ENCODE measurements around the gene PNRC2. TPM values are rescaled to one million over a fixed set of nuclear protein-coding genes. Genes with fewer than 3 reads are reported as not detected.
A peak's percentile ranks its signal among the peaks of the same experiment; 100 is the strongest.
"Not testable (repeated sequence)": the region's sequence is repeated elsewhere in the genome, so short reads cannot be mapped to it uniquely, and the experiment has no call there.

PNRC2 gene
- polyA plus RNA-seq, 1 donor = 165 TPM

DNA sequence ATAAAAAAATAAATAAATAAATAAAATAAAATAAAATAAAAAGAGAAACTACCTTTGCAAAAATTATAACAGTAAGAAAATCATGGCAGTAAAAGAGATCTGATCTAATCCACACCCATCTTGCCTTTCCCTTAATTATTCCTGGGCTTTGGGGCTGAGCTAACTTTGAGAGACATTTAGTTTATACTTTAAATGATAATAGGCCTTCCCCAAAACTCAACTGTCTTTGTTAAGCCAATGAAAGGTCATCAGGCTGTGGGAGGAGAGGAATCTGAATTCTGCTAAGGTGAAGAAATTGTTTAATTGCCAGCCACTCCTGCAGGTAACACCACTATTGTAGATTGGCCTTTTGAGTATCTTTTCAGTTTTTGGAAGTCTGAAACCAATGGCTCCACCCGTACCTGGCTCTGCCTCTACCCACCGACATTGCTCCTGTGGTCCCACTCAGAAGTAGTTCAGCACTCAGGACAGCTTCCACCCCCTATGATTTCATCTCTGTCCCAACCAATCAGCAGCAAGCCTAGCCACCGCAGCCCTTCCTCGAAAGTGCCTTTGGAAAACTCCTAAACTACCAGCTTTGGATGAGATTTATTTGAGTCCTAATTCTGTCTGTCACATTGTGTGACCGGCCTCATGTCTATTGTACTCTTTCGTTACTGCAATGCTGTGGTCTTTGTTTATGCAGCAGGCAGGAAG is 23.0 kb upstream of the PNRC2 start:
- Histone ChIP-seq H3K27ac (ENCODE audit: low read length) (no peak overlapping the region), H3K9me3 (ENCODE audit: control insufficient read depth, low read depth, low read length) (no peaks in the 10 kb centered on the region), H3K36me3 (ENCODE audit: control insufficient read depth, insufficient read depth, low read length) (no peaks in the 10 kb centered on the region), H3K27me3 (ENCODE audit: control insufficient read depth, insufficient read depth, low read length) (no peaks in the 10 kb centered on the region), H3K4me3 (ENCODE audit: low read length) (no peak overlapping the region), H3K4me1 (ENCODE audit: control insufficient read depth, insufficient read depth, low read length) (no peaks in the 10 kb centered on the region)
- WGBS (ENCODE audit: insufficient coverage, low lambda C conversion rate) = 100% methylated on average over 1 of the region's 6 CpGs
- no peak for DNase-seq

DNA sequence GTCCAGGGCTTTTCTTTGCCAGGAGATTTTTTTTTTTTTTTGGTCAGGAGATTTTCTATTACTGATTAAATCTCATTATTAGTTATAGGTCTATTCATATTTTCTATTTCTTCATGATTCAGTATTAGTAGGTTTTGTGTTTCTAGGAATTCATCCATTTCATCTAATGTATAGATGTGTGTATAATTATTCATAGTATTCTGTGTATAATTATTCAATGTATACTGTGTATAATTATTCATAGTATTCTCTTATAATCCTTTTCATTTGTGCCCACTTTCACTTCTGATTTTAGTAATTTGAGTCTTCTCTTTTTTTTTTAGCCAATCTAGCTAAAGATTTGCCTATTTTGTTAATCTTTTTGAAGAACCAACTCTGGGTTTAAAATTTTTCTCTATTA is 12.3 kb upstream of the PNRC2 start:
- H3K36me3 ChIP-seq (ENCODE audit: control insufficient read depth, insufficient read depth, low read length) = no peaks in the 10 kb centered on the region
- no peak for DNase-seq
- no peak overlapping the region for H3K4me3 ChIP-seq (ENCODE audit: low read length)
- H3K9me3 ChIP-seq (ENCODE audit: control insufficient read depth, low read depth, low read length) = no peaks in the 10 kb centered on the region
- H3K4me1 ChIP-seq (ENCODE audit: control insufficient read depth, insufficient read depth, low read length) = no peaks in the 10 kb centered on the region
- H3K27ac ChIP-seq (ENCODE audit: low read length) = no peak overlapping the region
- no peaks in the 10 kb centered on the region for H3K27me3 ChIP-seq (ENCODE audit: control insufficient read depth, insufficient read depth, low read length)

DNA sequence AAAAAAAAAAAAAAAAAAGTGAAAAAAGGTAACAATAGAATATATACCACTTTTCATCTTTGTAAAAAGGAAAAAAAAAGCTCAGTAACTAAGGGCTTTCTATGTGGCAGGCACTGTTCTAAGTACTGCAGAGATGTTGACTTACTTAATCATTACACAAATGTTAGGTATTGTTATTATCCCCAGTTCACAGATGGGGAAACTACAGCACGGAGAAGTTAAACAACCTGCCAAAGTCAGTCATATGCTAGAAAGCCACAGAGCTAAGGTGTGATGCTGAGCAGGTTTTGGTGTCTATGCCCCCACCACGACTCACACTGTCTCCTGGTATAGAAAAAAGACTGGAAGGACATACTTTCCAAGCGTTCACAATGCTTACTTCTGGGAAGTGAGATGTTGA is 6.6 kb upstream of the PNRC2 start:
- Histone ChIP-seq H3K36me3 (ENCODE audit: control insufficient read depth, insufficient read depth, low read length) (no peaks in the 10 kb centered on the region), H3K27ac (ENCODE audit: low read length) (no peak overlapping the region), H3K4me3 (ENCODE audit: low read length) (no peak overlapping the region), H3K4me1 (ENCODE audit: control insufficient read depth, insufficient read depth, low read length) (peaks cover 1% of the 10 kb centered on the region), H3K9me3 (ENCODE audit: control insufficient read depth, low read depth, low read length) (no peaks in the 10 kb centered on the region), H3K27me3 (ENCODE audit: control insufficient read depth, insufficient read depth, low read length) (no peaks in the 10 kb centered on the region)
- 50% methylated on average over 2 of the region's 3 CpGs for WGBS (ENCODE audit: insufficient coverage, low lambda C conversion rate)
- no peak for DNase-seq

DNA sequence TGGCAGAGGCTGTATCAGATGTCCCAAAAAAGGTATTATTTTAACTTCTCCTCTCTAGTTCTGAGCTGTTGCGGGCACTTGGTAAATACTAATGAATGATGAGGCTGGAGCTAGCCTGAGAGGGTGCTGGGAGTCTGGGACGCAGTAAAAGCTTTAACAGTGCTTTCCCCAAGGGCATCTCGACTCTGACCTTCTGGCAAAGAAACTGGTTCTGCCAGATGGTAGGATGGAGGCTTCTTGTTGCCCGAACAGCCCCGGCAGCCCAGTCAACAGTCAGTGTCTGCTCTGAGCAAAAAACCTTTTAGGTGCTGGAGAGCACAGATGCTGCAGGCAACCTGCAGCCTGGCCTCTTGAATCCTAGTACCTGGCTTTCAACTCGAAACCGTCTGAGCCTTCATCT is 2.5 kb upstream of the PNRC2 start:
- no peaks in the 10 kb centered on the region for H3K36me3 ChIP-seq (ENCODE audit: control insufficient read depth, insufficient read depth, low read length)
- DNase-seq = peak; percentile 48 to 74
- H3K4me3 ChIP-seq (ENCODE audit: low read length) = no peak overlapping the region
- H3K4me1 ChIP-seq (ENCODE audit: control insufficient read depth, insufficient read depth, low read length) = peaks cover 5% of the 10 kb centered on the region
- no peaks in the 10 kb centered on the region for H3K27me3 ChIP-seq (ENCODE audit: control insufficient read depth, insufficient read depth, low read length)
- no peaks in the 10 kb centered on the region for H3K9me3 ChIP-seq (ENCODE audit: control insufficient read depth, low read depth, low read length)
- H3K27ac ChIP-seq (ENCODE audit: low read length) = no peak overlapping the region
- no CpG with 5 or more reads among the region's 7 CpGs for WGBS (ENCODE audit: insufficient coverage, low lambda C conversion rate)

DNA sequence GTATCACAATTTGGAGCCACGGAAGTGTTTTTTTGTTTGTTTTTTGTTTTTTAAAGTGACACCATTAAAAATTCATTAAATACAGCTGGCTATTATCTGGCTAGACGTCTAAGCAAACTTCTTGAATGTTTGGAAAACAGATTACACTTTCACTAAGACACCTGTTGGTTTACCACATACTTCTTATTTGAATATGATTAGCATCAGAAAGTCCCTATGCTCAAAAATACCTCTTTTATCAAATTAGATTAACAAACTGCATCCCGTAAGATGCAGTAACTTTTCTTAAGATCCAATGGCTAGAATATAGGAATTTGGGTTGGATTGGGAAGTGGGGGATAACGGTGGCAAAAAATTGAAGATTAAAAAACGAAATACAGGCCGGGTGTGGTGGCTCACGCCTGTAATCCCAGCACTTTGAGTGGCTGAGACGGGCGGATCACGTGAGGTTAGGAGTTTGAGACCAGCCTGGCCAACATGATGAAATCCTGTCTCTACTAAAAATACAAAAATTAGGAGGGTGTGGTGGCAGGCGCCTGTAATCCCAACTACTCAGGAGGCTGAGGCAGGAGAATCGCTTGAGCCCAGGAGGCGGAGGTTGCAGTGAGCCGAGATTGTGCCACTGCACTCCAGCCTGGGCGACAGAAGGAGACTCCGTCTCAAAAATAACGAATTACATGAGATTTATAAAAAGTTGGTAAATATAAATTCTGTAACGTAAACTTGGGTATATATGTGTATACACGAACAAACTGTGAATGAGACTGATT is 1.4 kb upstream of the PNRC2 start:
- H3K4me3 ChIP-seq (ENCODE audit: low read length) = peak overlapping the region; percentile 77
- H3K36me3 ChIP-seq (ENCODE audit: control insufficient read depth, insufficient read depth, low read length); H3K27me3 ChIP-seq (ENCODE audit: control insufficient read depth, insufficient read depth, low read length); DNase-seq; H3K9me3 ChIP-seq (ENCODE audit: control insufficient read depth, low read depth, low read length); H3K4me1 ChIP-seq (ENCODE audit: control insufficient read depth, insufficient read depth, low read length): not testable (repeated sequence)
- WGBS (ENCODE audit: insufficient coverage, low lambda C conversion rate) = 87% methylated on average over 7 of the region's 19 CpGs
- peak overlapping the region; percentile 99 for H3K27ac ChIP-seq (ENCODE audit: low read length)

DNA sequence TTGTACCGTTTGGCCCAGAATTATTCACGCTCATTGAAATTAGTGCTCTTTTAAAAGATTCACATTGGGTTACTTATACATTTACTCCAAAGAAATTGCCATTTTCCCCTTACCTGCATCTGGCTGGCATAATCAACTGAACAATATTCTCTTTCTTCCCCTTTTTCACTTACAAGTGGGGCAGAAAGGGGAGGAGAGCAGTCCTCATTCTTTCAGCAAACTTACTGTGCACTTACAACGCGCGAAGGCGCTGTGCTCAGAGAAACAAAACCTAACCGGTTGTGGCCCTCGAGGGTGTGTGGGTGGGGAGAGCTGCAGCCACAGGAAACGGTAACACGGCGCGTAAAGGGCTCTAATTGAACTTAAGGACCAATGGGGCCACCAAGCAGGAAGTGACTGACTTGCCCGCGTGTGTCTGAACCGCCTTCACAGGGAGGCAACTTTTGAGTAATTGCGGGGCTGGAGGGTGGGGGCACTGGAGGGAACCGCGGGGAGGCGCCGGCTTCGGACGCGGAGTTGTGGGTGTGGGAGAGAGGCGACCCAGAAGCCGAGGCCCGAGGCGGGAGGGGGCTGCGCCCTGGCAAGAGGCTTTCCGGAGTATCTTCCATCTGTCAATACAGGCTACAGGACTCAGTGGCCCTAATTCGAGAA is 693 bp upstream of the PNRC2 start:
- DNase-seq = peak; percentile 94 to 97
- H3K36me3 ChIP-seq (ENCODE audit: control insufficient read depth, insufficient read depth, low read length) = peaks cover 6% of the 10 kb centered on the region
- H3K9me3 ChIP-seq (ENCODE audit: control insufficient read depth, low read depth, low read length) = no peaks in the 10 kb centered on the region
- H3K27me3 ChIP-seq (ENCODE audit: control insufficient read depth, insufficient read depth, low read length) = no peaks in the 10 kb centered on the region
- peak overlapping the region; percentile 77 for H3K4me3 ChIP-seq (ENCODE audit: low read length)
- 0% methylated on average over 1 of the region's 30 CpGs for WGBS (ENCODE audit: insufficient coverage, low lambda C conversion rate)
- peaks cover 5% of the 10 kb centered on the region for H3K4me1 ChIP-seq (ENCODE audit: control insufficient read depth, insufficient read depth, low read length)
- peak overlapping the region; percentile 99 for H3K27ac ChIP-seq (ENCODE audit: low read length)

DNA sequence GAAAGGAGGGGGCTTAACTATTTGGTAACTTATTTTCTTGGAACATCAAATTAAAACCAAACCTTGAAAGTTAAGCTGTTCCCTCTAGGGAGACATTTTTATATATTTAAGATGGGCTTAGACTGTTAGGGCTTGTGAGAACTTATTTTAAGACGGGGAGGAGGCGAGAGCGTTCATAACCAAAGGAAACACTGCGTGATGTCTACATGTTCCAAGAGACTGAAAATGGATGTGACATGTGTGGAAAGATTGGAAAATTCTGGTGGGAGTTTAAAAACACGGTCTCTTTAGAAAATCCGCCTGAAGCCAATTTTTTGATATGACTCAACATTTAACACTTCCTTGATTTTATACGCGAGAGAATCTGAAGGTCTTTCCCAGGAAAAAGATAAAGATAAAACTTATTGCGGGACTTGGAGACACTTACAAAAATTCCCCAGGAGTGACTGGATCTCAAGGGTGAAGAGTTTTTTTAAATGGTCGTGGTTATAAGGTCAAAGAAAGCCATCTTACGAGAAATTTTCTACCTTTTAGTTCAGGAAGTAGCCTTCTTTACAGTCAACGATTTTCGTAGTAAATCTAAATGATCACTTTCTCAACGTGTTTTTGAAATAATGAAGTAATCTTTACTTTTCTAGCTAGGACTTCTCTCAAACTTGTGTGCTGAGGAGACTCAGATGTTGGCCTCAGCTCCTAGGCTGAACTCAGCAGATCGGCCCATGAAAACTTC is 828 bp downstream of the PNRC2 start:
- peak overlapping the region; percentile 77 for H3K4me3 ChIP-seq (ENCODE audit: low read length)
- peak overlapping the region; percentile 99 for H3K27ac ChIP-seq (ENCODE audit: low read length)
- peak in 1 of 2 donors; percentile 38 for DNase-seq
- WGBS (ENCODE audit: insufficient coverage, low lambda C conversion rate) = 3% methylated on average over 6 of the region's 15 CpGs
- H3K27me3 ChIP-seq (ENCODE audit: control insufficient read depth, insufficient read depth, low read length) = no peaks in the 10 kb centered on the region
- no peaks in the 10 kb centered on the region for H3K9me3 ChIP-seq (ENCODE audit: control insufficient read depth, low read depth, low read length)
- H3K4me1 ChIP-seq (ENCODE audit: control insufficient read depth, insufficient read depth, low read length) = peaks cover 5% of the 10 kb centered on the region
- H3K36me3 ChIP-seq (ENCODE audit: control insufficient read depth, insufficient read depth, low read length) = peaks cover 9% of the 10 kb centered on the region

DNA sequence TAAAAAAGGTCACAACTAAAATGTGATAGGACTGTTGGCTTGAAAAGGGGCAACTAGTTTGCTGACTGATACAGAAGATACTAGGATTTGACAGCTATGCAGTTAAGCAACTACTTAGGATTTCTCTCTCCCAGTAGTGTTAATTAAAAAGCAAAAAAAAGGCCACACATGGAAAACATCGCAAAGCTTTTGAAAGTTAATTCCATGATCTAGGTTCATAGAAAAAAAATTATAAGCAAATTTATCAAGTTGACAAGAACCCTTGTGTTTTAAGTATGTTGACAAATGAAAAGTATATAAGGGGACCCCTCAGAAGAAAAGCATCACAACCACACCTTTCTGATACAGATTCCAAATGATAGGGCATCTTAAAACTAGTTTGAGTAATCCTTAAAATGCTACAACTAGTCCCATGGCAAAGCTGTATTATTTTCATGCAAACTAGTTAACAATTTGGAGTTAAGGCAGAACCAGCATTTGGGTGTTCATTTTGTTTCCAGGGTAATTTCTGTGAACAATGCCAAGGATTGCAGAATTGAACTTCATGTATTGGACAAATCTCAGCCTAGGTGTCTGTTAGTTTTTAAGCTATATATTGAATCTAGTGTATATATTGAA is 4.1 kb downstream of the PNRC2 start:
- no peaks in the 10 kb centered on the region for H3K27me3 ChIP-seq (ENCODE audit: control insufficient read depth, insufficient read depth, low read length)
- no peaks in the 10 kb centered on the region for H3K4me1 ChIP-seq (ENCODE audit: control insufficient read depth, insufficient read depth, low read length)
- no peak overlapping the region for H3K4me3 ChIP-seq (ENCODE audit: low read length)
- peak overlapping the region; percentile 46 for H3K27ac ChIP-seq (ENCODE audit: low read length)
- no peak for DNase-seq
- peaks cover 22% of the 10 kb centered on the region for H3K36me3 ChIP-seq (ENCODE audit: control insufficient read depth, insufficient read depth, low read length)
- WGBS (ENCODE audit: insufficient coverage, low lambda C conversion rate) = 86% methylated on average over 1 of the region's 1 CpG
- H3K9me3 ChIP-seq (ENCODE audit: control insufficient read depth, low read depth, low read length) = no peaks in the 10 kb centered on the region

DNA sequence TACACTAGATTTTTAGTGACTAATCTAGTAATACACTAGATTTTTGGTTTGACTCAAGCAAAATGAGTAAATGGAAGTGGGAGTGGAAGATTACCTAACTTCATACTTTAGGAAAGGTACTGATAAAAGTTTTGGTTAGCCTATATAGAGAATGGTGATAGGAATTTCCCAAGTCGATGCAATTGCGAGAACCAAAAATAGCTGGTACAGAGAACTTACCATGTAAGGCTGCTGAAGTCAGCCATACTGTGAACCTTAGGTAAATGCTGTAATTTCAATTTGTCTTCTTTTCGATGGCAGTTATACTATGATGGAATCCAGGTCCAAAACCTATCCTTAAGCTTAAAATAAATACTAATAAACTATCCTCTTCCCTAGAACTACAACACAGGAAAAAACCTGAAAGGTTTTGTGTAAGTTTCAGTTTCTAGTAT is 4.6 kb downstream of the PNRC2 start:
- DNase-seq = no peak
- no CpG with 5 or more reads among the region's 3 CpGs for WGBS (ENCODE audit: insufficient coverage, low lambda C conversion rate)
- Histone ChIP-seq H3K27ac (ENCODE audit: low read length) (peak overlapping the region; percentile 46), H3K27me3 (ENCODE audit: control insufficient read depth, insufficient read depth, low read length) (no peaks in the 10 kb centered on the region), H3K9me3 (ENCODE audit: control insufficient read depth, low read depth, low read length) (no peaks in the 10 kb centered on the region), H3K4me1 (ENCODE audit: control insufficient read depth, insufficient read depth, low read length) (no peaks in the 10 kb centered on the region), H3K4me3 (ENCODE audit: low read length) (no peak overlapping the region), H3K36me3 (ENCODE audit: control insufficient read depth, insufficient read depth, low read length) (peaks cover 22% of the 10 kb centered on the region)

Measured in large intestine (tissue), 3 donors.